GM19455 (cell line): ENCODE data around the gene PLD3.
"Not testable (repeated sequence)": the region's sequence is repeated elsewhere in the genome, so short reads cannot be mapped to it uniquely, and the experiment has no call there.

Source experiments
- ATAC-seq: cut with Tn5 transposase; IDR thresholded peaks from one replicate; pipeline ENCODE4 v1.9.1; 2021; ENCODE audit not compliant: unreplicated experiment

The PLD3 gene

DNA sequence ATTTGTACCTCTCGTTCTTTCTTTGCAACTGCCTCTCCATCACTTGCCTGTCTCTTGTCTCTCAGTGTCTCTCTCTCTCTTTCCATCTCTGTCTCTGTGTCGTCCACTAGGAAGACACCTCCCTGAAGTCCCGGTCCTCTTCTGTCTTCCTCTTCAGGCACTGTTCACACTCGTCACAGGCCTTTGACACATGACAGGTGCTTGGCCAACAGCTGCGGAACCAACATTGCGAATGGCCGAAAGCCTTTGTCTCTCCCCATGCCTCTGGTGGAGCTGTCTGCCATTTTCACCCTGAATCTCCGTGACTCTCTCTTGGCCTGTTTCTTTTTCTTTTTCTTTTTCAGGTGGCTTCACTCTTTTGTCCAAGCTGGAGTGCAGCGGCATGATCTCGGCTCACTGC lies 38.7 kb downstream of the PLD3 start:
- no peak for ATAC-seq

DNA sequence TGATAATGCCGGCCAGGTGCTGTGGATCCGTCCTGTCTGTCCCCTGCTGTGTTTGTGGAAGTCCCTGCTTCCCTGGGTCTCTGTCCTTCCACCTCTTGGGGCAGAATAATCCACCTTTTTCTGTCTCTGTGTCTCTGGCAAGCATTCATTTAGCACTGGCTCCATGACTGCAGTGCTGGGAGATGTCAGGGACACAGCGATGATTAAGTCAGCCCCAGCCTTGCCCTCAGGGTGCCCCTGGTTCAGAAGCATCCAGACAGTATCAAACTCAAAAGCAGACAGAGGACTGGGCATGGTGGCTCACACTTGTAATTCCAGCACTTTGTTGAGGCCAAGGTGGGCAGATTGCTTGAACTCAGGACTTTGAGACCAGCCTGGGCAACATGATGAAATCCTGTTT lies 40.0 kb downstream of the PLD3 start:
- no peak for ATAC-seq

DNA sequence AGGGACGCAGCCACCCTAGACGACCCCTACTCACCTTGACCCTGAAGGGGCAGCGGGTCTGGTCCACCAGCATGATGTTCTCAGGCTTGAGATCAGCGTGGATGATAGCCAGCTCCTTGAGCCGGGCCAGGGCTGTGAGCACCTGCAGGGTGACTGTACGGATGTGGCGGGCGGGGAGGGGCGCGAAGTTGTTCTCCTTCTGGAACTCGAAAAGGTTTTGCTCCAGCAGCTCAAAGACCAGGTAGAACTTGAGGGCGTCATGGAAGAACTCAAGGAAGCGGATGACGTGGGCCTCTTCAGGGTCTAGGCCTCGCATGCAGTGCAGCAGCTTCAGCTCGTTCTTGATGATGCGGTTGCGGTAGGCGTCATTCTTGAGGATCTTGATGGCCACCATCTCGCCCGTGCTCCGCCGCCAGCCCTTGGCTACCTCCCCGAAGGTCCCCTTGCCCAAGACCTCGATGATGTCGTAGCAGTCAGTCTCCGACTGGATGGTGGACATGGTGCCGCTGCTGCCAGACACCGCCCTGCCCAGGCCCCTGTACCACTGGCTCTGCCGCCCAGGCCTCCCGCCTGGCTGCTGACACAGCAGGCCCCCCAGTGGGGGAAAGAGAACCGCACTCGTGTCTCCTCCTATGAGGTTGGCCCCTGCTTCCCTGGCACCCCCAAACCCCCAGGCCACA lies 41.0 kb downstream of the PLD3 start:
- ATAC-seq, result no peak

DNA sequence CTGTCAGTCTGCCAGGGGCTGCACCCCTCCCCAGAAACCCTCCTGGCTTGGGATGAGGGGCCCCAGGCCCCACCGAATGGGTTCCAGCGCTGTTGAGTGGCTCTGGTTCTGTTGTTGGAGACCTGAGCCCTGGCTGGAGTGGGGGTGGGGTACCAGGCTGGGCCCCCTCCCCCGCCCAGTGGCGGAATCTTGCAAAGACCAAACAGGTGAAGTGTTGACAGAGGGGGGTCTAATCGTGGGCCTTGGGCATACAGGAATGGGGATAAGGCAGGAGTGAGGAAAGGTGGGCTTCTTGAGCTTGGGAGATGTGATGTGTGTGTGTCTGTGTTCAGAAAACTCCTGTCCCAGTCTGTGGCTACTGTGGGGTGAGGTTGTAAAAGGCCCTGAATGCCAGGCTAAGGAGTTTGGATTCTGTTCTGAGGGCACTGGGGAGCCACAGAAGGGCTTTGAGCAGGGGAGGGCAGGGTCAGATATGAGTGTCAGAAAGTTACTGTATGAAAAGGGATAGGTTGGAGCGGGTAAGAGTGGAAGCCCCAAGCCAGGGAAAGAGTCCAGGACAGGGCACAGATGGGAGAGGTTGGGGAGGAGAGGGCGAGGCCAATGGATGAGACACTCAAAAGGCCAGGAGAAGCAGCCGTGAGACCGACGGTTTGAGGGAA lies 41.7 kb downstream of the PLD3 start, which contains the start of gene HIPK4:
TSS of gene HIPK4 (minus strand) at position 98 of the 659 bp plus-strand sequence. CDS start 279 bp downstream, outside the sequence.
- ATAC-seq, result no peak

DNA sequence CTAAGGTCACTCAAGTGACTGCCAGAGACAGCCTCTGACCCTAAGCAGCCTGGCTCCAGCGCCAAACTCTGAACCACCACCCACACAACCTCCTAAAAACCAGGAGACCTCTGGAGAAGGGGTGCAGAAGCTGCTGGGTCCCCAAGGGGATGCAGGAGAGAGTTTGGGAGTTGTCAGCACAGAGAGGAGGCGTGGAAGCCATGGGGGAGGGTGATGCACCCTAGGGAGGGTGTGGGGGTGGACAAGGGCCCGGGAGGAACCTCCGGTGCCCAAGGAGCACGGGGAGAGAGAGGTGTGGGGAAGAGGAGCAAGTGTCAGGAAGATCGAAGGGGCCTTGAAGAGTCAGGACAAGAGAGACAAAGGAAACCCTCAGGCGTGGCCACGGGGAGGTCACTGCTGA lies 43.6 kb downstream of the PLD3 start:
- ATAC-seq, result no peak

DNA sequence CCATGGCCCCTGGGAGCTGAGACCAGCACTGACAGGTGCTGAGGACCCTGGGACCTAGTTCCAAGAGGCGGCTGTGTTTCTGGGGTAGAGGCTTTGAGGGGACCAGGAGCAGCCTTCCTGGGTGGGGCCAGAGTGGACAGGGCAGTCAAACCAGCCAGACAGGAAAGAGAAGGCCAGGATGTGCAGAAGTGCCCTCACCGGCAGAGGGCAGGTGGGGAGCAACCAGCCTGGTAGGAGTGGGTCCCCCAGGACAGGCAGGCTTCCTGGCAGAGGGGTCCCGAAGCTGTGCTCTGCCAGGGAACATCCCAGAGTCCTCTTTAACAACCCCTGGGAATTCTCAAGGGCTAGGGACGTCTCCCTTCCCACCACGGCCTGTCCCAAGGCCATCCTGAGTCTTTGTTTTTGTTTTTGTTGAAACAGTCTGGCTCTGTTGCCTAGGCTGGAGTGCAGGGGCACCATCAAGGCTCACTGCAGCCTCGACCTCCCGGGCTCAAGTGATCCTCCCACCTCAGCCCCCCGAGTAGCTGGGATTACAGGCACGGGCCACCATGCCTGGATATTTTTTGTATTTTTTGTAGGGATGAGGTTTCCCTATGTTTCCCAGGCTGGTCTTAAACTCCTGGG lies 44.5 kb downstream of the PLD3 start:
- no peak for ATAC-seq

DNA sequence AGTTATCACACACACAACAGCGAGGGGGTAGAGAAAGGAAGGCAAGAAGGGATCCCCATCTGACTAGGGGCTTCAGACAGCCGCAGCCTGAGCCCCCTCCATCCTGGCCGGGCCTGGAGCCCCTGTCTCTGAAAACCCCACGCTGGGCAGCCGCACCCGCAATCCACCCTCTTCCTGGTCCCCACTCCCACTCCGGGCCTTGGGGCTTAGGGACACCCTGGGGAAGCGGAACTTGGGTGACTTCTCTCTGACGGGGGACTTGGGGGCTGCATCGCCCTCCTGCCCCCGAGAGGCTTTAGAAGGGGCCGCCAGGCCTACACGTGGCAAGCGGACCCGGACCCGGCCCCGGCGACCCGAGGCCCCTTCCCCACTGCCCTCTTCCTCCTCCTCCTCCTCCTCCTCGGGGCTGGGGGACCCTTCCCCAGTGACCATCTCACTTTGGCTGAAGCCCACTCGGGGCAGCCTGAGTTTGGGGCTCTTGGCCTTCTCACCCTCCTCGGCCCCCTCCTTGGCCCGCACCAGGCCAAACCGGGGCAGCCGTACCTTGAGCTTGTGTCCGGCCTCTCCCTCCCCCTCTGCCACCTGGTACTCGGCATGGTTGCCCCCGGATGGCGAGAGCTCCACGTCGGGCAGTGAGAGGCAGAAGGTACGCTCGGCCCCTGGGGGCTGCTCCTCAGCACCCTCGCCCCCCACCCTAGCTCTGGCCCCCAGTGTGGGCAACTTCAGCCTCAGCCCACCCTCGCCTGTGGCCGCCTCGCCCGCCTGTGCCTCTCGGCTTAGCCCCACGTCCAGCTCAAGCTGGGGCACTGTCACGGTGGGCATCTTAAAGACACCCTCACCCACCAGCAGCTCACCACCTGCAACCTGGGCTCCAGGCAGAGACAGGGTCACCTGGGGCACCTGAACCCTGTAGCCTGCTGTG lies 45.7 kb downstream of the PLD3 start:
- ATAC-seq, result no peak

DNA sequence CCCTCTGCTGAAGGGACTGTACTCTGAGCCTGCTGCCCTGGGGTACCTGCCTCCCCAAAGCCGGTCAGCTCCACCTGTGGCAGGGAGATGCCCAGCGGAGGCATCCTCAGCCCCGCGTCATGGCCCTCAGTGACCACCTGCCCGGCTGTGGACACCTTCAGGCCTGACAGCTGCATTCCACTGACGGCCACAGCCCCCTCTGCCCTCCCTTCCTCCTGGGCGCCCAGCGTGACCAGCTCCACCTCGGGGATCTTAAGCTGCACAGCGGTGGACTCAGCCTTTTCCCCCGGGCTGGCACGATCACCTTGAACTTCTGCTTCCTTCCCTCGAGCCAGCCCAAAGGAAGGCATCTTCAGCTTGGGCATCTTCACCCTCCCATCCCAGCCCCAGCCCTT lies 46.3 kb downstream of the PLD3 start:
- no peak for ATAC-seq

DNA sequence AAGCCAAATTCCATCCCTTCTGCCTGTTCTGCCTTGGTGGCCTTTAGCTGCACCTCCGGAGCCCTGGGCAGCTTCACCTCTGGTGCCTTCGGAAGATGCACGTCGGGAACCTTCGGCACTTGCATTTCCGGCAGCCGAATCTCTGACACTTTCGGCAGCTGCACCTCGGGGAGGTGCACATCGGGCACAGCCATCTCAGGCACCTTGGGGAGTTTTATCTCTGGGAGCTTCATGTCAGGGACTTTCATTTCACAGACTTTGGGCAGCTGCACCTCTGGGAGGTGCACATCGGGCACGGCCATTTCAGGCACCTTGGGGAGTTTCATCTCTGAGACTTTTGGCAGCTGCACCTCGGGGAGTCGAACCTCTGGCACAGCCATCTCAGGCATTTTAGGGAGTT lies 47.5 kb downstream of the PLD3 start:
- no peak for ATAC-seq

DNA sequence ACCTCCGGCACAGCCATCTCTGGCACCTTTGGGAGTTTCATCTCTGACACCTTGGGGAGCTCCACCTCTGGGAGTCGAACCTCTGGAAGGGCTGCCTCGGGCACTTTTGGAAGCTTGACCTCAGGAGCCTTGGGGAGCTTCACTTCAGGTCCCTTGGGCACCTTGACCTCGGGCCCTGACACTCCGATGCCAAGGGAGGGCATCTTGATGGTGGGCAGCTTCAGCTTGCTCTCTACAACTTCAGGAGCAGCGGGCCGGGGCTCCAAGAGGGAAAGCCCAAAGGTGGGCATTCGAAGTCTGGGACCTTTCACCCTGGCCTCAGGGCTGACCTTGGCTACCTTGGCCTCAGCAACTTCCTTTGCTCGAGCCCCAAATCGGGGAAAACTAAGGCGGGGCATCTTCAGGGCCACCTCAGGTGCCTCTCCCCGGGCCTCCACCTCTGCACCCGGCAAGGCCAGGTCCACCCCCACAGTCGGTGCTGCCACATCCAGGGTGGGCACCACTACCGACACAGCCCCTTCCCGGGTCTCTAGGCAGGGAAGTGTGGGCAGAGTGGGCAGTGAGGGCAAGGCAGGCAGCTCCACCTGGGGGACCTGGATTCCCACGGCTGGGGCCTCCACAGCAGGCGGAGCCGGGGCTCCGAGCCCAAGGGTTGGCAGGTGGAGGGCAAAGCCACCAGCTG lies 48.5 kb downstream of the PLD3 start:
- no peak for ATAC-seq

DNA sequence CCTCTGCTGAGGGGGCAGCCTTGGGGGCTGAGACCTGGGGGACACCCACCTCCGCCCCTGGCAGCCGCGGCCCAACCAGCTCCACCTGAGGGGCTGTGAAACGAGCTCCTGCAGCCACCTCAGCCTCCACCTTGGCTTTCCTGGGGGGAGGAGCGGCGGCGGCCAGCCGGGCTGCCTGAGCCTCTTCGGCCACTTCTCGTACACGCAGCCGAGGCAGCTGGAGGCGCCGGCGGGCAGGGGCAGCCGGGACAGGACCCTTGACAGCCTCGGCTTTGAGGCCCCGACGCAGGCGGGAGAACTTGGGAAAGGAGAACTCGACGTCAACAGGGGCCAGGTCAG lies 49.0 kb downstream of the PLD3 start:
- ATAC-seq, result no peak

DNA sequence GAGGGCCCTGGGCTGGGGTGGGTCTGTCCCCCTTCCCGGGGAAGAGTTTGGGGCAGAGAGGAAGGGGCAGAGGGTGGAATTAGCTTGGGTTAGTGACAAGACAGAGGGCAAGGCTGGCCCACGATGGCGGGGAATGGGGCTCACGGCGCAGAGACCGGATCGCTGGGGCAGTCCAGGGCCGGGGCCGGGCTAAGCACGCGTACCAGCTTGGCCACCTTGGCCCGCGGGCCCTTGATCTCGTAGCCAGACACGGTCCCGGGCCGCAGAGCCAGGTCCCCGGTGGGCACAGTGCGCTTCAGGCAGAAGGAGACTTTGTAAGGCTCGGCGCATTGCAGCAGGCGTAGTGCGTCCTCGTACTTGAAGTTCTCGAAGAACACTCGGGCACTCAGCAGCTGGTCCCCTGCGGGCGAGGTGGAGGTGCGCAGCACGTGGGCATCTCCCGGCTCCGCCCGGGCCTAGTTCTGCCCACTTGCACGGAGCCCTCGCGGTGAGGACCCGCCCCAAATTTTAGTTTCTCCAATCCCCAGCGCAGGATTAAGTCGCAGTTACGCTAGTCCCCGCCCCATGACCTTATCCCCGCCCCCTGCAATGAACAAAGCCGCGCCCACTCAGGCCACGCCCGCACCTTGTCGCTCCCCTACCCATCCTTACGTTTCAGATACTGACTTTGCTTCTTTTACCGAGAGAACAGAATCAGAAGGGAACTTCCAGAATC lies 50.1 kb downstream of the PLD3 start:
- no peak for ATAC-seq

DNA sequence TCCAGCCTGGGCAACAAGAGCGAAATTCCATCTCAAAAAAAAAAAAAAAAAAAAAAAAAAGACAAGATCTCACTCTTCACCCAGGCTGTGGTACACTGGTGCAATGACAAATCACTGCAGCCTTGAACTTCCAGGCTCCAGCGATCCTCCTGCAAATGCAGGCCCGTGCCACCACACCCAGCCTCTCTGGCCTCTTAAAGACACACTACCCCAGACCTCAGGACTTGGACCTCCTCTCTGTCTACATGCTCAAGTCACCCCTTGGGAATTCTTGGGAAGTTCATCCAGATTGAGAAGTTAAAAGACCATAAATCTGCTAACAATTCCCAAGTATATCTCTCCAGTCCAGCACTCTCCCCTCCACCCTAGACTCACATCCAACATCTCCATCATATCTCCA lies 52.1 kb downstream of the PLD3 start:
- no peak for ATAC-seq

DNA sequence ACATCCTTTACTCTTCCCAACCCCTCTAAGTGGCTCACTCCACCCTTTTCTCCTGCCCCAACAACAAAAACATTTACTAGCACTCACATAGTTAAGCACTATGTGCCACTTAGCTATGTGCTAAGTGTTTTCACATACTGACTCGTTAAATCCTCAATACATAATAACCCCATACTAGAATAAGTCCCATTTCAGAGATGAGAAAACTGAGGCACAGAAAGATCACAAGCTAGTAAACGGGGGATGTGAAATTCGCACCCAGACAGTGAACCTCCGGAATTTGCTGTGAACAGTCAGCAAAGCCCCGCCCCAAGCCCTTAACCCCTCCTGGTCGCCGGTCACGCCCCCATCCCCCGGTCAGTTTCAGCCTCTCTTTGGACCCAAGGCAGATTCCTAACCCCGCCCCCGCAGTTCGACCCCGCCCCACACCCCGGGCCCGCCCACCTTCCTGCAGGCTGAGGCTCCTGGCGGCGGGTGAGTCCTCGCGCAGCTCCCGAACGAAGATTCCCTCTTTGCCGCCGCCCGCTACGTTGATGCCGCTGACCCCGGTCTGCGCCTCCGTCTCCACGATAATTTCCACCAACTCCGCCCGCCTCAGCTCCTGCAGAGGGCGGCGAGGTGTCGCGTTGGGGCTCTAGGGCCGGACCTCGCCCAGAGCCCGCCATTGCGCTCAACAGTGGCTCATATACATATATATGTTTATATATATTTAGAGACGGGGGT lies 54.9 kb downstream of the PLD3 start:
- peak; percentile 71 for ATAC-seq

DNA sequence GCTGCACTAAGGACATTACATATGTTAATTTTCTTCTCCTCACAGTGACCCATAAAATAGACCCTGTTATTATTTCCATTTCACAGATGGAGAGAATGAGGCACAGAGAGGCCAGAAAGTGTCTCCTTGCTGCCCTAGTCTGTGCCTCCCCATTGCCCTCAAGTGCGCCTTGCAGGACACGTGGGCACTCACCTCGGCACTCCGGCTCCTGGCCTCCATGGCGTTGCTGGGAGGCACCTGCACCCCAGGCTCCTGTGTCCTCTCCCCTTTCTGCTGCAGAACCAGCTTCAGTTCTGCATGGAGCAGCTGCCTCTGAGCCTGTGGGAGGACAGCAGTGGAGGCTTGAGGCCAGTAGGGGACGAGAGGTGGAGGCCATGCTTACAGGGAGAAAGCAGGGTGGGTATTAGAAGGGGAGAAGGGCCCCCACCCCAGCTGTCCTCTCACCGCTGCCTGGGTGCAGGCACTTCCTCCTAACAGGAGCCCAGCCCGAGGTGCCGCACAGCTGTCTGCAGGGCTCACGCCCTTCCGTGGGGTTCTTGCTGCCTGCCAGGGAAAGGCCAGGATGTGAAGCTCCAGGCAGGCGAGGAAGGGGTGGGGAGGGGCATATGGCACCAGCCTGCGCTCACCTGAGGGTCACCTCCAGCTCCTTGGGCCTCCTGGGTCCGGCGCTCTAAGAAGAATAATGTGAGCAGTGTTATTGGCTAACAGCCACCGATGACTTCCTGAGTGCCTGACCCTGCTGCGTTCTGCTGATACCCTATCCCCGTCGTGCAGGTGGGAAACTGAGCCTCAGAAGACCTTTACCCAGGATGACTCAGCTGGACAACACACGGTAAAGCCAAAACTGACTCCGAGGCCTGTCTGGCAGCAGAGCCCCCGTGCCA lies 59.5 kb downstream of the PLD3 start:
- ATAC-seq, result no peak

DNA sequence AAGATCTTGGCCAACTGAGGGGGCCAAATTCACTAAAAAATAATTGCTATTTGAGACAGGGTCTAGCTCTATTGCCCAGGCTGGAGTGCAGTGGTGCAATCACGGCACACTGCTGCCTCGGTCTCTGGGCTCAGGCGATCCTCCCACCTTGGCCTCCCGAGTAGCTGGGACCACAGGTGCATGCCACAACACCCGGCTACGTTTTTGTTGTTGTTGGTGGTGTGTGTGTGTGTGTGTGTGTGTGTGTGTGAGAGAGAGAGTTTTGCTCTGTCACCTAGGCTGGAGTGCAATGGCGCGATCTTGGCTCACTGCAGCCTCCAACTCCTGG lies 60.1 kb downstream of the PLD3 start:
- not testable (repeated sequence) for ATAC-seq

DNA sequence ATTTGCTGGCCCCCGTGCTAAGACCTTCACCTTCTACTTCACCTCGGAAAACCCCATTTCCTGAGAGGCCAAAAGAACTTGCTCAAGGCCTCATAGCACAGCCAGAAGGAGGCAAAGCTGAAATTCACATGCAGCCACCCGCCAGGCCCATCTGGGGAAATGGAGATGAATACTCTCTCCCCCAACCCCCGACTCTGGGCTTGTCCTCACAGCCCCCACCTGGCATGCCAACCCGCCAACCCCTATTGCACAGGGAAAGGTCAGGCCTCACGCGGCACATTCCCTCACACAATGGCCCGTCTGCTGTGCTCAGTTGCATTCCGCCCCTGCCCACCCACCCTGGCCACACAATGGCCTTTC lies 61.5 kb downstream of the PLD3 start:
- no peak for ATAC-seq

DNA sequence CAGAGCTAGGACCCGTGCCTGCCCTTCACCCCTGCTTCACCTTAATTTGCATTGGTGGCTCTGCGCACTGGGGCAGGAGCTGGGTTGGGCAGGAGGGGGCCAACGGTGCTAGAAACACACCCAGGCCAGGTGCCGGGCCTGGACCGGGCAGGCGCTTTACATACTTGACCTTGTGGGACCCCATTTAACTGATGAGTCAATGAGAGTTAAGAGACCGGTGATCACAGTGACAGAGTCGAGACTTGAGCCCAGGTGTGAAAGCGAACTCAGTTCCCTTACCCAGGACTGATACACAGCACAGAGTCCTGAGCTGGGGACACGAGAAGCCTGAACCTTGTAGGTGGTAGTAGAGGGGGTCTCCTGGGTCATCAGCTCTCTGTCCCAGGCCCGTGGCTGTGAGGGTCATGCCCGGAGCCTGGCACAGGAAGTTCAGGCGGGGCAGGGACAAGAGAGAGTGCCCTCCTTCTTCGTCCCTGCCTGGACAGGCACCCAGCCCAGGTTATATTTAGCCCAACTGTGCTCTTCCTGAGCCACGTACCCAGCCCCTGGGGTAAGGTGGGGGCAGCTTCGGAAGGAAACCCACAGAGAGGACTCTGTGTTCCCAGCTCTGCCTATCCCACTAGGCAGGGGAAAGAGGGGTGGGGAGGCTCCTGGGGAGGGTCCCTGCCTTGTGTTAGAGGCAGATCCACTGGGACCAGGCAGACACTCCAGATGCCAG lies 62.8 kb downstream of the PLD3 start:
- ATAC-seq, result no peak
